ENCODE data around the gene TMEM132D.

TMEM132D gene

GRCh38 chr12:129614221-129614885 is 289.5 kb downstream of the TMEM132D start:
- H2BK120ac ChIP-seq (ENCODE audit: low read depth, low read length), result no peak overlapping the region
- no peaks in the 10 kb centered on the region for H3K79me1 ChIP-seq (replicated peaks; ENCODE audit: low read length, poor library complexity, severe bottlenecking)
- no peak overlapping the region for H3K9ac ChIP-seq (ENCODE audit: low read length)
- no peak overlapping the region for H3K18ac ChIP-seq (ENCODE audit: low read depth in 1 of 2, low read length in 2 of 2)
- no peak overlapping the region for H2BK15ac ChIP-seq (ENCODE audit: low read depth, poor library complexity, severe bottlenecking)
- no peak overlapping the region for H3K14ac ChIP-seq (ENCODE audit: low read length in 2 of 2)
- no peak overlapping the region for H2BK5ac ChIP-seq (ENCODE audit: low read depth, low read length, poor library complexity, severe bottlenecking)
- H3K4me3 ChIP-seq (ENCODE audit: insufficient read depth in 1 of 2, low read depth in 1 of 2, low read length in 2 of 2), result no peak overlapping the region
- no peak overlapping the region for H3K4me2 ChIP-seq (ENCODE audit: low read length, poor library complexity, severe bottlenecking)
- H4K8ac ChIP-seq (ENCODE audit: low read length), result no peak overlapping the region
- WGBS, result 66% methylated on average over 6 of the region's 9 CpGs
- no peak overlapping the region for H3K23ac ChIP-seq (ENCODE audit: low read length in 2 of 2)
- H2AFZ ChIP-seq (ENCODE audit: low read depth, low read length), result no peak overlapping the region
- H3K27ac ChIP-seq (ENCODE audit: low read length, poor library complexity, severe bottlenecking), result peak overlapping the region; percentile 75
- H3K9me3 ChIP-seq (ENCODE audit: control insufficient read depth, low read length), result peaks cover 10% of the 10 kb centered on the region
- H3K36me3 ChIP-seq (ENCODE audit: control insufficient read depth in 1 of 2, insufficient read depth in 2 of 2, low read depth in 1 of 2, low read length in 2 of 2), result no peaks in the 10 kb centered on the region
- no peak for DNase-seq
- H3K27me3 ChIP-seq (ENCODE audit: control insufficient read depth in 1 of 2, insufficient read depth in 1 of 2, low read length in 2 of 2), result no peaks in the 10 kb centered on the region
- H4K91ac ChIP-seq (ENCODE audit: low read length), result no peak overlapping the region
- no peak overlapping the region for H2BK12ac ChIP-seq (ENCODE audit: low read length in 2 of 2)
- H2AK5ac ChIP-seq (ENCODE audit: low read length, severe bottlenecking), result peak overlapping the region; percentile 83
- H3K4me1 ChIP-seq (ENCODE audit: control insufficient read depth, insufficient read depth, low read depth, low read length), result no peaks in the 10 kb centered on the region
- H3K4ac ChIP-seq (ENCODE audit: low read depth in 1 of 2, low read length in 2 of 2), result no peak overlapping the region

- Histone ChIP-seq H3K14ac (ENCODE audit: low read length in 2 of 2) (no peak overlapping the region), H2BK120ac (ENCODE audit: low read depth, low read length) (no peak overlapping the region), H3K4ac (ENCODE audit: low read depth in 1 of 2, low read length in 2 of 2) (no peak overlapping the region), H3K9me3 (ENCODE audit: control insufficient read depth, low read length) (peaks cover 10% of the 10 kb centered on the region), H3K4me2 (ENCODE audit: low read length, poor library complexity, severe bottlenecking) (no peak overlapping the region), H3K9ac (ENCODE audit: low read length) (no peak overlapping the region), H2BK15ac (ENCODE audit: low read depth, poor library complexity, severe bottlenecking) (no peak overlapping the region), H3K27me3 (ENCODE audit: control insufficient read depth in 1 of 2, insufficient read depth in 1 of 2, low read length in 2 of 2) (no peaks in the 10 kb centered on the region), H3K79me1 (replicated peaks; ENCODE audit: low read length, poor library complexity, severe bottlenecking) (no peaks in the 10 kb centered on the region), H4K8ac (ENCODE audit: low read length) (no peak overlapping the region), H2BK5ac (ENCODE audit: low read depth, low read length, poor library complexity, severe bottlenecking) (no peak overlapping the region), H3K23ac (ENCODE audit: low read length in 2 of 2) (no peak overlapping the region), H2BK12ac (ENCODE audit: low read length in 2 of 2) (no peak overlapping the region), H3K36me3 (ENCODE audit: control insufficient read depth in 1 of 2, insufficient read depth in 2 of 2, low read depth in 1 of 2, low read length in 2 of 2) (no peaks in the 10 kb centered on the region), H2AK5ac (ENCODE audit: low read length, severe bottlenecking) (peak overlapping the region; percentile 83), H3K4me1 (ENCODE audit: control insufficient read depth, insufficient read depth, low read depth, low read length) (no peaks in the 10 kb centered on the region), H2AFZ (ENCODE audit: low read depth, low read length) (no peak overlapping the region), H3K27ac (ENCODE audit: low read length, poor library complexity, severe bottlenecking) (no peak overlapping the region), H3K18ac (ENCODE audit: low read depth in 1 of 2, low read length in 2 of 2) (no peak overlapping the region), H3K4me3 (ENCODE audit: insufficient read depth in 1 of 2, low read depth in 1 of 2, low read length in 2 of 2) (no peak overlapping the region), H4K91ac (ENCODE audit: low read length) (no peak overlapping the region)
- 80% methylated on average over 8 of the region's 9 CpGs for WGBS
- no peak for DNase-seq
These were observed 290.5 kb downstream of the TMEM132D start for GRCh38 chr12:129613314-129613713.

GRCh38 chr12:129610601-129611120 is 293.2 kb downstream of the TMEM132D start:
- H3K27me3 ChIP-seq (ENCODE audit: control insufficient read depth in 1 of 2, insufficient read depth in 1 of 2, low read length in 2 of 2), result no peaks in the 10 kb centered on the region
- no peak overlapping the region for H2AFZ ChIP-seq (ENCODE audit: low read depth, low read length)
- H3K4me3 ChIP-seq (ENCODE audit: insufficient read depth in 1 of 2, low read depth in 1 of 2, low read length in 2 of 2), result no peak overlapping the region
- no peak for DNase-seq
- 28% methylated on average over 4 of the region's 5 CpGs for WGBS
- H3K79me1 ChIP-seq (replicated peaks; ENCODE audit: low read length, poor library complexity, severe bottlenecking), result no peaks in the 10 kb centered on the region
- H3K18ac ChIP-seq (ENCODE audit: low read depth in 1 of 2, low read length in 2 of 2), result no peak overlapping the region
- no peak overlapping the region for H2AK5ac ChIP-seq (ENCODE audit: low read length, severe bottlenecking)
- no peak overlapping the region for H3K23ac ChIP-seq (ENCODE audit: low read length in 2 of 2)
- H3K4me2 ChIP-seq (ENCODE audit: low read length, poor library complexity, severe bottlenecking), result no peak overlapping the region
- H4K91ac ChIP-seq (ENCODE audit: low read length), result no peak overlapping the region
- H3K36me3 ChIP-seq (ENCODE audit: control insufficient read depth in 1 of 2, insufficient read depth in 2 of 2, low read depth in 1 of 2, low read length in 2 of 2), result no peaks in the 10 kb centered on the region
- H2BK15ac ChIP-seq (ENCODE audit: low read depth, poor library complexity, severe bottlenecking), result no peak overlapping the region
- H3K27ac ChIP-seq (ENCODE audit: low read length, poor library complexity, severe bottlenecking), result no peak overlapping the region
- no peak overlapping the region for H2BK5ac ChIP-seq (ENCODE audit: low read depth, low read length, poor library complexity, severe bottlenecking)
- H3K4ac ChIP-seq (ENCODE audit: low read depth in 1 of 2, low read length in 2 of 2), result no peak overlapping the region
- H3K4me1 ChIP-seq (ENCODE audit: control insufficient read depth, insufficient read depth, low read depth, low read length), result peaks cover 9% of the 10 kb centered on the region
- no peak overlapping the region for H4K8ac ChIP-seq (ENCODE audit: low read length)
- H2BK12ac ChIP-seq (ENCODE audit: low read length in 2 of 2), result no peak overlapping the region
- peaks cover 6% of the 10 kb centered on the region for H3K9me3 ChIP-seq (ENCODE audit: control insufficient read depth, low read length)
- H3K14ac ChIP-seq (ENCODE audit: low read length in 2 of 2), result no peak overlapping the region
- no peak overlapping the region for H3K9ac ChIP-seq (ENCODE audit: low read length)
- no peak overlapping the region for H2BK120ac ChIP-seq (ENCODE audit: low read depth, low read length)

- Histone ChIP-seq H3K27me3 (ENCODE audit: control insufficient read depth in 1 of 2, insufficient read depth in 1 of 2, low read length in 2 of 2) (no peaks in the 10 kb centered on the region), H3K4ac (ENCODE audit: low read depth in 1 of 2, low read length in 2 of 2) (no peak overlapping the region), H4K8ac (ENCODE audit: low read length) (no peak overlapping the region), H3K4me1 (ENCODE audit: control insufficient read depth, insufficient read depth, low read depth, low read length) (peaks cover 10% of the 10 kb centered on the region), H3K79me1 (replicated peaks; ENCODE audit: low read length, poor library complexity, severe bottlenecking) (no peaks in the 10 kb centered on the region), H3K14ac (ENCODE audit: low read length in 2 of 2) (no peak overlapping the region), H3K9me3 (ENCODE audit: control insufficient read depth, low read length) (peaks cover 8% of the 10 kb centered on the region), H2BK5ac (ENCODE audit: low read depth, low read length, poor library complexity, severe bottlenecking) (no peak overlapping the region), H2AK5ac (ENCODE audit: low read length, severe bottlenecking) (no peak overlapping the region), H3K9ac (ENCODE audit: low read length) (no peak overlapping the region), H2BK12ac (ENCODE audit: low read length in 2 of 2) (no peak overlapping the region), H3K27ac (ENCODE audit: low read length, poor library complexity, severe bottlenecking) (peak overlapping the region; percentile 82), H2BK120ac (ENCODE audit: low read depth, low read length) (no peak overlapping the region), H3K4me3 (ENCODE audit: insufficient read depth in 1 of 2, low read depth in 1 of 2, low read length in 2 of 2) (no peak overlapping the region), H2BK15ac (ENCODE audit: low read depth, poor library complexity, severe bottlenecking) (no peak overlapping the region), H3K4me2 (ENCODE audit: low read length, poor library complexity, severe bottlenecking) (no peak overlapping the region), H3K36me3 (ENCODE audit: control insufficient read depth in 1 of 2, insufficient read depth in 2 of 2, low read depth in 1 of 2, low read length in 2 of 2) (no peaks in the 10 kb centered on the region), H4K91ac (ENCODE audit: low read length) (no peak overlapping the region), H2AFZ (ENCODE audit: low read depth, low read length) (no peak overlapping the region), H3K18ac (ENCODE audit: low read depth in 1 of 2, low read length in 2 of 2) (no peak overlapping the region), H3K23ac (ENCODE audit: low read length in 2 of 2) (no peak overlapping the region)
- no peak for DNase-seq
- 42% methylated on average over 1 of the region's 5 CpGs for WGBS
These were observed 296.1 kb downstream of the TMEM132D start for GRCh38 chr12:129607756-129608155.

Data from mesenchymal stem cell (in vitro differentiated cells and primary cell).